Skeletal muscle cell (primary cell): ENCODE measurements around the gene GPN2.
A peak's percentile ranks its signal among the peaks of the same experiment; 100 is the strongest.
"Not testable (repeated sequence)": the region's sequence is repeated elsewhere in the genome, so short reads cannot be mapped to it uniquely, and the experiment has no call there.

Experiments
- DNase-seq: peaks from one replicate; pipeline ENCODE4 v3.0.0-alpha.2; 2010; ENCODE audit warnings: low read depth
- H3K4me3 ChIP-seq: 2 replicates; pipeline ENCODE4 v1.5.1; 2011; ENCODE audit warnings: low read depth, mild to moderate bottlenecking, control low read depth, low read length, moderate library complexity

GPN2 gene

GRCh38 chr1:26907071-26907917 lies 17.2 kb upstream of the GPN2 start:
- no peak overlapping the region for H3K4me3 ChIP-seq
- DNase-seq, result peak; percentile 43

- no peak for DNase-seq
- peak overlapping the region; percentile 87 for H3K4me3 ChIP-seq
Measured at GRCh38 chr1:26900815-26901511, 10.9 kb upstream of the GPN2 start.

GRCh38 chr1:26900001-26900814 lies 10.1 kb upstream of the GPN2 start, which contains the start of gene GPATCH3:
Gene GPATCH3, minus strand, starts transcription at chr1:26900467. Its CDS starts 25 bp downstream, at chr1:26900442.
- H3K4me3 ChIP-seq, result peak within 1 kb of the TSS; percentile 87
- peak; percentile 79 for DNase-seq

GRCh38 chr1:26897351-26897750 lies 7.3 kb upstream of the GPN2 start:
- no peak overlapping the region for H3K4me3 ChIP-seq
- no peak for DNase-seq

GRCh38 chr1:26894263-26894662 lies 4.2 kb upstream of the GPN2 start:
- no peak overlapping the region for H3K4me3 ChIP-seq
- DNase-seq, result no peak

- DNase-seq, result no peak
- H3K4me3 ChIP-seq, result peak overlapping the region; percentile 94
Measured at GRCh38 chr1:26890467-26890796, 349 bp upstream of the GPN2 start.

GRCh38 chr1:26888231-26888630 lies 1.9 kb downstream of the GPN2 start:
- no peak for DNase-seq
- H3K4me3 ChIP-seq, result no peak overlapping the region

- DNase-seq, result no peak
- no peak overlapping the region for H3K4me3 ChIP-seq
Measured at GRCh38 chr1:26887125-26887524, 3.0 kb downstream of the GPN2 start.

- H3K4me3 ChIP-seq, result no peak overlapping the region
- no peak for DNase-seq
Measured at GRCh38 chr1:26882696-26883463, 7.2 kb downstream of the GPN2 start.

GRCh38 chr1:26881611-26882010 lies 8.5 kb downstream of the GPN2 start:
- H3K4me3 ChIP-seq, DNase-seq: not testable (repeated sequence)

- no peak for DNase-seq
- H3K4me3 ChIP-seq, result no peak overlapping the region
Measured at GRCh38 chr1:26879793-26880192, 10.3 kb downstream of the GPN2 start.

GRCh38 chr1:26877326-26877725 lies 12.8 kb downstream of the GPN2 start:
- no peak overlapping the region for H3K4me3 ChIP-seq

GRCh38 chr1:26874896-26875295 lies 15.2 kb downstream of the GPN2 start:
- no peak for DNase-seq
- H3K4me3 ChIP-seq, result no peak overlapping the region

More at GRCh38 chr1:26877326-26877725, 12.8 kb downstream of the GPN2 start:
- no peak for DNase-seq

GRCh38 chr1:26873097-26873496 lies 17.0 kb downstream of the GPN2 start:
- not testable (repeated sequence) for H3K4me3 ChIP-seq, DNase-seq

- DNase-seq, result peak; percentile 89
Measured at GRCh38 chr1:26864610-26865480, 25.2 kb downstream of the GPN2 start.

GRCh38 chr1:26863685-26864077 lies 26.4 kb downstream of the GPN2 start:
- no peak for DNase-seq

More at GRCh38 chr1:26864610-26865480, 25.2 kb downstream of the GPN2 start:
- peak overlapping the region; percentile 66 for H3K4me3 ChIP-seq

GRCh38 chr1:26862781-26863684 lies 27.1 kb downstream of the GPN2 start, which contains the start of gene SFN:
Gene SFN, plus strand, starts transcription at chr1:26863149. Its CDS starts 64 bp downstream, at chr1:26863213.
- H3K4me3 ChIP-seq, result peak within 1 kb of the TSS; percentile 66
- no peak for DNase-seq

More at GRCh38 chr1:26863685-26864077, 26.4 kb downstream of the GPN2 start:
- H3K4me3 ChIP-seq, result peak overlapping the region; percentile 66
